ENCODE results near the gene CRIP1.

Gene CRIP1

GRCh38 chr14:105486163-105486973, at the start of gene CRIP1:
Gene CRIP1, plus strand, starts transcription at chr14:105486886. Its CDS starts 374 bp downstream, at chr14:105487260.
- DNase-seq (ENCODE audit: low read depth), result no peak

GRCh38 chr14:105436891-105437722, 49.6 kb upstream of the CRIP1 start:
- DNase-seq (ENCODE audit: low read depth), result no peak

DNA sequence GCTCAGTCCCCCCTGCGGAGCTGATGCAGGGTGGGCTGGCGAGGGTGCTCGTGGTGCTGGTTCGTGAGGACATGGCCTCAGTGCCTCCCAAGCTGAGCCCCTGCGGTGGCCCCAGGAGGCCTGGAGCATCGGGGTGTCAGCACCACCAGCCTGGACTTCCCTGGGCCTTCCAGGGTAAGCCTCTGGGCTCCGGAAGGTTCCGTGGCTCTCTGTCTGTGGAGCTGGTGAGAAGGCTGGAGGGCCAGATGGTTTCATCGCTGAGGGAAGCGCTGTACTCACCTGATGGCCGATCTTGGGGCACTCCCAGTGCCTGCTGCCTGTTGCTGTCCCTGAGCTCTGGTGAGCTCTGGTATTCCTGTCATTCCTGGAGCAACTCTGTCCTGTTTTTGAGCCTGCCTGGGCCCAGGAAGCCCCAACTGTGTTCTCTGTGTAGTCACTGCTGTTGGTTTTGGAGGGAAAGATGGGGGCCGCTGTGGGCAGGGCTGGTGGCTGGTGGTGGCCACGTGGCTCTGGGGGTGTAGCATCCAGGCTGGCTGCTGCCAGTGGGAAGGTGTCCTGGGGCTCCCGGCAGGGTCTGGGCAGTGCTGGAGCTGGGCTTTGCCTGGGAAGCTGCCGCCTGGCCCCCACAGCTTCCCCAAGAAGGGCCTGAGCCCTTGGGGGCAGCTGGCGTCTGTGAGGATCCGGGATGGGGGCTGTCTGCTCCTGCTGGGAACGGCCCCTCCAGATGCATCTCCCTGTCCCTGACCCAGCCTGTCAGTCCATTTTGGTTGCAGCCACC, 48.8 kb upstream of the CRIP1 start:
- no peak for DNase-seq (ENCODE audit: low read depth)

DNA sequence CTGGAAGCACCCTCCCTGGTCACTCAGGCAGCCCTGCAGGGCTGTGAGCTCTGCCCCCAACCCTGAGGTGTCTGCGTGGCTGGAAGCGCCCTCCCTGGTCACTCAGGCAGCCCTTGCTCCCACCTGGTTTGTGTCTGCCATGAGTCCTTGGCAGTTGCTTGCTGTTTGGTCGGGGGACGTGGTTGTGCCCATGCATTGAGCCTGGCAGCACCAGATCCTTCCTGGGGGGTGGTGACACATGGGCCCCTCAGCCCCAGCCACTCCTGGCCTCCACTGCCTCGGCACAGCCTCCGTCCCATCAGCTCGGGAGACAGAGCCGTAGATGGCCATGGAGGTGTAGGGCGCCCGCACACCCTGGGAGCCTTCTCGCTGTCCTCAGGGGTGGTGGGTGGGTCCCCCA, 47.5 kb upstream of the CRIP1 start:
- DNase-seq (ENCODE audit: low read depth), result no peak

- no peak for DNase-seq (ENCODE audit: low read depth)
Measured at GRCh38 chr14:105439710-105440553, 46.8 kb upstream of the CRIP1 start.

- DNase-seq (ENCODE audit: low read depth), result no peak
Measured at GRCh38 chr14:105440554-105440900, 46.2 kb upstream of the CRIP1 start.

DNA sequence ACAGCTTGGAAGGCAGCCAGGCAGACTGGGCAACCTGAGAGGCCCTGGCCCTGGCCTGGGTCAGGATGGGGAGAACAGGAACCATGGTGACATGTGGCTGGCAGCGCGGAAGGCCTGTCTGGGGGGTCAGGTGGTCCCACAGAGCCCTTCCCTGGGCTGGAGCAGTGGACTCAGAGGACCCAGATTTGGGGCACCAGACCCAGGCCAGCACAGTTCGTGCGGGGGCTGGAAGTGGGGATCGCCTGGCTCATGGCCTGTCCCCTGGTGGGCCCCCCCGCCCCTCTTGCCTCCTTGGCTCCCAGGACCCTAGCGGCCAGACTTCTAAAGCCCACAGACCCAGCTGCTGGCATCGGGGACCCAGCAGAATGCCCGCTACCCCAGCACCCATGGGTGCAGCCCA, 45.7 kb upstream of the CRIP1 start:
- DNase-seq (ENCODE audit: low read depth), result no peak

GRCh38 chr14:105442125-105442524, 44.6 kb upstream of the CRIP1 start:
- DNase-seq (ENCODE audit: low read depth), result no peak

- DNase-seq (ENCODE audit: low read depth), result no peak
Measured at GRCh38 chr14:105442834-105443233, 43.9 kb upstream of the CRIP1 start.

DNA sequence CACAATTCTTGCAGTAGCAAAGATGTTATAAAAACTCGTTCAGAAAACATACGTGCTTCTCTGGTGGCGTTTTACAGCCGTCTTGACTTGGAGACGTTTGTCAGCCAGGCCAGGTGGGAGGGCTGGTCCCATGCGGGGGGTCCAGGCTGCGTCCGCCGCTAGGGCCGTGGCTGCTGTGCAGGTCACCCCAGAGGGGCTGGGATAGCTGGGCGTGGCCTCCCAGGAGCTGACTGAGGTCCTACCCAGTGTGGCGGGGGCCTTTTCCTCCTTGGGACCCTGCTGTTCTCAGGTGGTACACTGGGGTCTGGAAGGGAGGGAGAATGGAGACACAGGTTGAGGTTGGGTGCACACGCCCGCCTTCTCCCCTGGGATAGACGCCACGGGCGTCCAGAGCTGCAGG, 41.8 kb upstream of the CRIP1 start:
- DNase-seq (ENCODE audit: low read depth), result no peak

GRCh38 chr14:105445290-105445689, 41.4 kb upstream of the CRIP1 start:
- DNase-seq (ENCODE audit: low read depth), result no peak

GRCh38 chr14:105445901-105446845, 40.5 kb upstream of the CRIP1 start:
- DNase-seq (ENCODE audit: low read depth), result no peak

DNA sequence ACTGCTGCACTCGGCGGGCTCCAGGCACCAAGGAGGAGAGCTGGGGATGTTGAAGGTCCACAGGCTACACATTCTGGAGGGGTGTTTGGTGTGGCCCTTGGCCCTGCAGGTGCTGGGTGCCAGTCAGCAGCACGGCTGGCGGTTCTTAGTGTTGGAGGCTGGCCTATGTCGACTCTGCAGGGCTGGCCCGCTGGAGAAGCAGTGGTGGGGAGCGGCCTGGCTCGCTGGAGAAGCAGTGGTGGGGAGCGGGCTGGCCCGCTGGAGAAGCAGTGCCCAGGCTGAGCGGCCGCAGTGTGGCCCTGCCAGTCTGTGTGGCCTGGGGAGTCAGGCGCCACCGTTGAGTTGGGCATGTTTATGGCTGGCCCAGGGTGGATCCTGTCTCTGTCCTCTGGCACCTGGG, 39.7 kb upstream of the CRIP1 start:
- no peak for DNase-seq (ENCODE audit: low read depth)

DNA sequence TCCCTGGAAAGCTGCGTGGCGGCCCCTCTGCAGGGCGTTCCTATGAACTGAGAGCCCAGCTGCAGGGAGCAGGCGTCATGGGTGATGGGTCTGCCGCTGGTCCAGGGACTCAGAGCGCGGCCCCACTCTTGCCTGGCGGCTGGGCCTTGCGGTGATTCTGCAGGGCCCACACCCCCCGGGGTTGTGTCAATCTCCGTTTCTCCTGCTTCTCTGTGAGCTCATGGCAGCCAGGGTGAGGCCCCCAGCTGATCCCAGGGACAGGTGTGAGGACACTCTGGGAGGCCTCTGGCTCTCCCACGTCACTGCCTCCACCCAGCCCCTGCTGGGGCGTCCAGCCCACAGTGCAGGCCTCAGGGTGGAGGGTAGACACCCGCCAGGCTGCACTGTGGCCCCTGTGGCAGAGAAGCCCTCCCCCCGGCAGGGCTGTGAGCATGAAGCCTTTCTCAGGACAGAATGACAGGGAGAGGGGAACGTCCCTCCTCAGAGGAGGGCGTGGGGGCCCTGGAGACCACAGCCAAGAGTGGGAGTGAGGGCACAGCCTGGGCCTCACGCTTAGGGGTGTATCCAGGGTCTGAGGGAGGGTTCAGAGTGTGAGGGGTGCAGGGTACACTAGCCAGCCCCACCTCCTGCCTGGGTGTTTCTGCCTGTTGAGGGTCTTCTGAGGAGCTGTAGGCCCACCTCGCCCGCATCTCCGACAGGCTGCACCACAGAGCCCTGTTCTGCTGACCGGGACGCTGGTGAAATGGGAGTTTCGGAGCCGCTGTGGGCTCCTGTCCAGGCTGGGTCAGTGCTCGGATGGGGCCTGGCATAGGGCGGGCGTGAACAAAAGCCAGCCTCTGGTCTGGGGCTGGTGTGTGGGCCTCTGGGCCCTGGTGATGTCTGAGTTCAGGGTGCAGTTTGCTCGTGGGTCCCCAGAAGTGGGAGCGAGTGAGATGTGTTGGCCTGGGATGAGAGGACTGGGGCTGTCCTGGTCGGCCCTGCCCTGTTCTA, 38.7 kb upstream of the CRIP1 start:
- DNase-seq (ENCODE audit: low read depth), result no peak

DNA sequence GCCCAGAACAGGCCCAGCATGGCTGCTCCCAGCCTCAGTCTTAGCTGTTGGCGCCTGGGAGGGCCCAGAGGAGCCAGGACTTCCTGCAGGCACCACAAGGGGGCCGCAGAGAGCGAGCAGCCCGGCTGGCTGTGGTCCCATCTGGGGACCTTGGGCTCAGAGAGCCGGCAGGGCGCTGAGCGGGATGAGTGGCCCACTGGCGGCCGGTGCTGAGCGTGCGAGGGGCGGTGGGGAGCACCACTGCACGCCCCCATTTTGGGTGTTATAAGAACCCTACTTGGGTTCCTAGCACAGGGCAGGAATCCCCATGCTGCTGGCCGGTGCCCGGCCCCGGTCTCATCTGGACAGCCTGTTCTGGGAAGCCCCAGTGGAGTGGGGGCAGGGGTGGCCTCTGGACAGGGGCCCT, 38.0 kb upstream of the CRIP1 start:
- peak; percentile 30 for DNase-seq (ENCODE audit: low read depth)

DNA sequence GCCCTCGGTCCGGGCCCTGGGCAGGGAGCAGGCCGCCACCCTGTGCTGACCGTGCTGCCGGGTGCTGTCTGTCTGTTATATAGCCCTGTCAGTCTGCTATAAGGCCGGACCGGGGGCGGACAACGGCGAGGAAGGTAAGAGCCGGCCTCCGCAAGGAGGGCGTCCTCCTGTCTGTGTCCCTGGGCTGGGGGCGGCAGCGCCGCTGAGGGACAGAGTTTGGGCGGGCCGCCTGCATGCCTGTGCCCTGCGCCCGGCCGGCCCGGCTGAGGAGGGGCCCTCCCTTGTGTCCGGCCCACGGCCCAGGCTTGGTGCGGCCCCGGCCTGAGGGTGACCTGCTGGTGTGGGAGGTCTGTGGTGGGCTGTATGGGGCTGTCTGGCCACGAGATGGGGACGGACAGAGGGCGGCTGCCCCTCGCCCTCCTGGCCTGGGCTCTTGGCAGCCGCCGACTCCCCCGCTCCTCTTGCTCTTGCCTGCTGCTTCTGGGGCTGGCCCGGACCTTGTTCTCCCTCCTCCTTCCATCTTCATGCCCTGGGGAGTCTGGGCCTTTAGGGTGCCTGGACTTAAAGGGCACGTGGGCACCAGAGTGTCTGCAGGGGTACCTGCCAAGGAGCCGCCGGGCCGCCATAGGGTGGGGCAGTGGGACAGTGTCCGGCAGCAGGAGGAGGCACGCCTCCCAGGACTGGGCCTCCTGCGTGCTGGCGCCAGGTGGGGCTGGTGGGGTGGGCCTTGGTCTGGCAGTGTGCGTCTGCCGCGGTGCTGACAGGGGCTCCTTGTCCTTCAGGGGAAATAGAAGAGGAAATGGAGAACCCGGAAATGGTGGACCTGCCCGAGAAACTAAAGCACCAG, 37.2 kb upstream of the CRIP1 start:
- no peak for DNase-seq (ENCODE audit: low read depth)

DNA sequence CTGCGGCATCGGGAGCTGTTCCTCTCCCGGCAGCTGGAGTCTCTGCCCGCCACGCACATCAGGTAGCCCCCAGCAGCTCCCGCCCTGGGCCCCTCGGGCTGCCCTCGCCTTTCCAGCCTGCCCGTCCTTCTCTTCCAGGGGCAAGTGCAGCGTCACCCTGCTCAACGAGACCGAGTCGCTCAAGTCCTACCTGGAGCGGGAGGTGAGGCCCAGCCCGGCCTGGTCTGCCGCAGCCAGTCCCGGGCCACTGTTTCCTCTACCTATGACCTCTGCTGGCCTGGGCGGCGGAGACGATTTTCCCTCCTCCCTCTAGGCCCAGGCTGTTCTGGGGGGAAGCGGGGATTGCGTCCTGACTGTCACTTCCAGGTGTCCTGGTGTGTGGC, 36.6 kb upstream of the CRIP1 start:
- no peak for DNase-seq (ENCODE audit: low read depth)
